ENCODE results near the gene PCSK4. TPM values are rescaled to one million over a fixed set of nuclear protein-coding genes. Genes with fewer than 3 reads are reported as not detected.

Gene PCSK4
- total and polyA plus RNA-seq, 2 donors (not counting 3 experiments of a cell fraction or from before 2014, with no cell fraction given): 1.2 to 1.7 TPM

- Histone ChIP-seq H3K9ac (replicated peaks; ENCODE audit: extremely low read depth, insufficient read depth, low read length) (no peak overlapping the region), H2AFZ (ENCODE audit: low read depth, low read length) (no peak overlapping the region)
- peak; percentile 52 for DNase-seq (ENCODE audit: low read depth, low spot score)
Observed at GRCh38 chr19:1445185-1445931, 44.8 kb downstream of the PCSK4 start.

More at GRCh38 chr19:1445185-1445931, 44.8 kb downstream of the PCSK4 start:
- peak; percentile 75 for FAIRE-seq
- H3K9me1 ChIP-seq (replicated peaks; ENCODE audit: control insufficient read depth, extremely low read depth, insufficient read depth, low read length): no peaks in the 10 kb centered on the region
- peaks cover 14 to 33% of the 10 kb centered on the region in 2 experiments for H3K27me3 ChIP-seq (ENCODE audit: control insufficient read depth in 2 of 2, insufficient read depth in 2 of 2, low read length in 2 of 2)
- TF ChIP-seq GATA2 (IDR thresholded peaks at IDR 0.05; ENCODE audit: insufficient read depth, insufficient read length, low read depth, low read length) (no peak), POLR2AphosphoS5 (IDR thresholded peaks at IDR 0.05; ENCODE audit: insufficient read depth, low read depth, low read length) (peak; percentile 65), CTCF (IDR thresholded peaks at IDR 0.05; ENCODE audit: extremely low read depth in 1 of 2, insufficient read depth in 1 of 2, low read depth in 1 of 2, low read length in 2 of 2) (peak; percentile 81 to 96)
- CTCF ChIA-PET: interaction anchor here (0.8 to 3.3 kb wide), 10 partner anchors 9 to 166 kb away, joined by 3 to 28 read pairs (median 6); partner anchors contain the start of gene PLK5
- no peaks in the 10 kb centered on the region for H4K20me1 ChIP-seq (replicated peaks; ENCODE audit: control insufficient read depth, extremely low read depth, insufficient read depth, low read length)
- peaks cover 7 to 17% of the 10 kb centered on the region in 2 experiments for H3K36me3 ChIP-seq (ENCODE audit: control insufficient read depth in 2 of 2, extremely low read depth in 1 of 2, insufficient read depth in 2 of 2, low read length in 2 of 2)
- dilution Hi-C loops (cut with MboI; ENCODE audit: extremely low pct_ligation_motif_present, low sequenced_read_pairs) (no loop called here), intact Hi-C loops (cut with micrococcal nuclease) (no loop called here)
- H3K4me3 ChIP-seq (replicated peaks in 1 of 3; ENCODE audit: insufficient read depth in 1 of 3, low read depth in 1 of 3, low read length in 3 of 3): peak overlapping the region in 1 of 3 experiments; percentile 14
- no TSS peak for BruUV-seq (replicated peaks)
- no peaks in the 10 kb centered on the region for H3K9me3 ChIP-seq (replicated peaks; ENCODE audit: control insufficient read depth, insufficient read depth, low read length)
- no peak overlapping the region for H3K27ac ChIP-seq (ENCODE audit: insufficient read depth, low read depth, low read length)
- POLR2A ChIA-PET: no interaction called here
- no peaks in the 10 kb centered on the region for H3K4me1 ChIP-seq (ENCODE audit: control insufficient read depth, extremely low read depth, insufficient read depth, low read length)
- peaks cover 13% of the 10 kb centered on the region for H3K79me2 ChIP-seq (ENCODE audit: control insufficient read depth, insufficient read depth, low read length)
- H3K4me2 ChIP-seq (ENCODE audit: insufficient read depth, low read length): peak overlapping the region; percentile 33

Data from endothelial cell of umbilical vein (primary cell).